Large intestine (tissue), 3 donors: ENCODE results near the gene DZIP1L. TPM values are rescaled to one million over a fixed set of nuclear protein-coding genes. Genes with fewer than 3 reads are reported as not detected.

Experiments
- DNase-seq, 2 donors: peaks; one replicate each; pipeline versions ENCODE4 v3.0.0 to v3.0.0-alpha.2; 2013
- H3K27ac ChIP-seq: one replicate; pipeline ENCODE4 v1.5.1; 2013; ENCODE audit warnings: low read length
- H3K27me3 ChIP-seq: 2 replicates; pipeline ENCODE4 v1.6.1; 2013; ENCODE audit warnings: low read length; ENCODE audit not compliant: control insufficient read depth, insufficient read depth
- H3K36me3 ChIP-seq: 2 replicates; pipeline ENCODE4 v1.6.1; 2013; ENCODE audit warnings: low read length; ENCODE audit not compliant: control insufficient read depth, insufficient read depth
- H3K4me1 ChIP-seq: one replicate; pipeline ENCODE4 v1.6.1; 2013; ENCODE audit warnings: low read length; ENCODE audit not compliant: control insufficient read depth, insufficient read depth
- H3K4me3 ChIP-seq: one replicate; pipeline ENCODE4 v1.5.1; 2013; ENCODE audit warnings: low read length
- H3K9me3 ChIP-seq: one replicate; pipeline ENCODE4 v1.6.1; 2013; ENCODE audit warnings: mild to moderate bottlenecking, low read depth, low read length, moderate library complexity; ENCODE audit not compliant: control insufficient read depth
- WGBS: methylation state at CpG from one replicate; pipeline ENCODE4 v1.1.5; 2013; ENCODE audit warnings: low lambda C conversion rate; ENCODE audit not compliant: insufficient coverage; 5-methylcytosine and 5-hydroxymethylcytosine counted together
- polyA plus RNA-seq: library from polyadenylated mRNA; unstranded; fragments of 120-200 nt; gene quantifications from one replicate; pipeline ENCODE4 v1.2.1, GENCODE V29; 2013

Gene DZIP1L
- polyA plus RNA-seq, 1 donor = 4.4 TPM

- no peaks in the 10 kb centered on the region for H3K27me3 ChIP-seq
- H3K36me3 ChIP-seq = no peaks in the 10 kb centered on the region
- H3K9me3 ChIP-seq = no peaks in the 10 kb centered on the region
- WGBS = no CpG with 5 or more reads among the region's 3 CpGs
- H3K4me3 ChIP-seq = no peak overlapping the region
- H3K4me1 ChIP-seq = peaks cover 3% of the 10 kb centered on the region
- no peak overlapping the region for H3K27ac ChIP-seq
- peak in 1 of 2 donors; percentile 9 for DNase-seq
Observed at GRCh38 chr3:138019281-138020069, 95.9 kb downstream of the DZIP1L start.

GRCh38 chr3:138016065-138016464 is 99.3 kb downstream of the DZIP1L start:
- H3K4me3 ChIP-seq = no peak overlapping the region
- no peak overlapping the region for H3K27ac ChIP-seq
- no CpG with 5 or more reads among the region's 2 CpGs for WGBS
- H3K9me3 ChIP-seq = no peaks in the 10 kb centered on the region
- H3K36me3 ChIP-seq = no peaks in the 10 kb centered on the region
- no peak for DNase-seq
- peaks cover 6% of the 10 kb centered on the region for H3K27me3 ChIP-seq
- H3K4me1 ChIP-seq = peaks cover 3% of the 10 kb centered on the region

DNA sequence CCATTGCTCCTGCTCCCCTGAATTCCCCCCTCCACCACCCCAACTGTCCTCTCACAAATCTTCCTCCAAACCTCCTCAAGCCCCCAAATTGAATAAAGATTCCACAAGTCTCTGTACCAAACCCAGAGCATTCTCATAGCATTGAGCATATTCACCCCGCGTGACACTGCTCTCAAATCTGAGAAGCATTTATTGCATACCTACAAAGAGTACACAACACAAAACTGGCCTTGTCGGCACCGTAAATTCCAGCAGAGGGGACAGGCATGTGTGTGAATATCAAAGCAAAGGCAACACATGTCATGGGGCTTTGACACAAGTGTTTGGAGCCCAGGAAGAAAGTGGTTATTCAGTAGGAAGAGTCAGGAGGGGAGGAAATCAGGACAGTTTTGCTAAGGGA is 102.9 kb downstream of the DZIP1L start:
- Histone ChIP-seq H3K27ac (no peak overlapping the region), H3K36me3 (no peaks in the 10 kb centered on the region), H3K4me1 (no peaks in the 10 kb centered on the region), H3K9me3 (no peaks in the 10 kb centered on the region), H3K27me3 (peaks cover 6% of the 10 kb centered on the region), H3K4me3 (no peak overlapping the region)
- no CpG with 5 or more reads among the region's 4 CpGs for WGBS
- DNase-seq = no peak

Other genes with a start within 250 kb of the DZIP1L start
- gene CLDN18, start 105.4 kb downstream of the DZIP1L start, polyA plus RNA-seq = 4.1 TPM
- gene A4GNT, start 16.8 kb upstream of the DZIP1L start, polyA plus RNA-seq = 0.07 TPM
- 13.7 TPM for gene DBR1, start 59.3 kb upstream of the DZIP1L start, polyA plus RNA-seq
- 30.6 TPM for gene ARMC8, start 71.7 kb upstream of the DZIP1L start, polyA plus RNA-seq
- 1.4 TPM for gene NME9, start 214.2 kb upstream of the DZIP1L start, polyA plus RNA-seq
- 6.3 TPM for gene MRAS, start 233.0 kb upstream of the DZIP1L start, polyA plus RNA-seq